Measurements from ENCODE around the gene KRTAP9-7.

KRTAP9-7 gene

GRCh38 chr17:41322903-41323895 is 47.7 kb downstream of the KRTAP9-7 start:
- DNase-seq: no peak

- DNase-seq: no peak
Measured at GRCh38 chr17:41324180-41325075, 48.9 kb downstream of the KRTAP9-7 start.

- DNase-seq: no peak
Measured at GRCh38 chr17:41325126-41325525, 49.6 kb downstream of the KRTAP9-7 start.

- no peak for DNase-seq
Measured at GRCh38 chr17:41325611-41326010, 50.1 kb downstream of the KRTAP9-7 start.

All from stimulated activated CD4-positive, alpha-beta T cell treated with anti-CD3 and anti-CD28 coated beads, Interleukin-12 subunit alpha, Interleukin-12 subunit beta, amount 100 ng/mL, for 4 hours (primary cell).